B cell (primary cell): ENCODE measurements around the gene KCNK7.

Experiments
- EZH2 ChIP-seq: IDR thresholded peaks from 2 replicates; pipeline ENCODE4 v1.6.1; 2012; ENCODE audit warnings: borderline replicate concordance, low read depth, mild to moderate bottlenecking, moderate library complexity, low read length; ENCODE audit not compliant: insufficient read depth, poor library complexity, severe bottlenecking
- TF ChIP-seq, protein P1 (sequence below): fragments of 200-600 bp; IDR thresholded peaks from one replicate; pipeline ENCODE4 v1.8.0; 2022; ENCODE audit warnings: antibody characterized with exemption, mild to moderate bottlenecking

DNA sequence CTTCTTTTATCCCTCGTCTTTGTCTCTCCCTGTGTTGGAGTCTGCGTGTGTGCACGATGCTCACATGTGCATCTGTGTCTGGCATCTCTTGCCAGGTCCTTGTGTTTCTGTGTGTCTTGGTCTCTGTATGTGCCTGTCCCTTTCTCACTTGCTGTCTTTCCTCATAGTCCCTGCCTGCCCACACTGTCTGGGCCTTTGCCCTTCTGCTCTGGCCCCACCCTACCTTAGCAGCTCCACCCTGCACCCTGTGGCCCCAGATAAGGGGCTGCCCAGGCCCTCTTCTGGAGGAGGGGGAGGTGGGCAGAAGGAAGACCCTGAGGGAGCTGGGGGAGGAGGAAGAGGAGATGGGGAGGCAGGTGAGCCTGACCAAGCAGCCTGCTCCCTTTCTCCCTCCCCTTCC, 16.9 kb downstream of the KCNK7 start:
- TF ChIP-seq, protein P1, sequence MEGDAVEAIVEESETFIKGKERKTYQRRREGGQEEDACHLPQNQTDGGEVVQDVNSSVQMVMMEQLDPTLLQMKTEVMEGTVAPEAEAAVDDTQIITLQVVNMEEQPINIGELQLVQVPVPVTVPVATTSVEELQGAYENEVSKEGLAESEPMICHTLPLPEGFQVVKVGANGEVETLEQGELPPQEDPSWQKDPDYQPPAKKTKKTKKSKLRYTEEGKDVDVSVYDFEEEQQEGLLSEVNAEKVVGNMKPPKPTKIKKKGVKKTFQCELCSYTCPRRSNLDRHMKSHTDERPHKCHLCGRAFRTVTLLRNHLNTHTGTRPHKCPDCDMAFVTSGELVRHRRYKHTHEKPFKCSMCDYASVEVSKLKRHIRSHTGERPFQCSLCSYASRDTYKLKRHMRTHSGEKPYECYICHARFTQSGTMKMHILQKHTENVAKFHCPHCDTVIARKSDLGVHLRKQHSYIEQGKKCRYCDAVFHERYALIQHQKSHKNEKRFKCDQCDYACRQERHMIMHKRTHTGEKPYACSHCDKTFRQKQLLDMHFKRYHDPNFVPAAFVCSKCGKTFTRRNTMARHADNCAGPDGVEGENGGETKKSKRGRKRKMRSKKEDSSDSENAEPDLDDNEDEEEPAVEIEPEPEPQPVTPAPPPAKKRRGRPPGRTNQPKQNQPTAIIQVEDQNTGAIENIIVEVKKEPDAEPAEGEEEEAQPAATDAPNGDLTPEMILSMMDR: no peak
- TF ChIP-seq EZH2: no peak
